ENCODE results near the gene UGT1A6.

The UGT1A6 gene

GRCh38 chr2:233819884-233820773 lies 127.4 kb downstream of the UGT1A6 start:
- Histone ChIP-seq H3K9me3 (ENCODE audit: insufficient read depth, low read depth, low read length) (no peaks in the 10 kb centered on the region), H3K36me3 (ENCODE audit: insufficient read depth, low read depth, low read length) (no peaks in the 10 kb centered on the region), H3K27me3 (ENCODE audit: insufficient read depth, low read length) (no peaks in the 10 kb centered on the region), H3K4me3 (ENCODE audit: low read length) (no peak overlapping the region), H3K4me1 (ENCODE audit: insufficient read depth, low read length) (no peaks in the 10 kb centered on the region), H3K27ac (ENCODE audit: low read length) (no peak overlapping the region), H3K9ac (ENCODE audit: low read depth, low read length) (no peak overlapping the region)

GRCh38 chr2:233820774-233821105 lies 128.1 kb downstream of the UGT1A6 start:
- no peaks in the 10 kb centered on the region for H3K9me3 ChIP-seq (ENCODE audit: insufficient read depth, low read depth, low read length)
- H3K9ac ChIP-seq (ENCODE audit: low read depth, low read length): no peak overlapping the region
- no peaks in the 10 kb centered on the region for H3K27me3 ChIP-seq (ENCODE audit: insufficient read depth, low read length)
- no peak overlapping the region for H3K27ac ChIP-seq (ENCODE audit: low read length)
- H3K4me1 ChIP-seq (ENCODE audit: insufficient read depth, low read length): no peaks in the 10 kb centered on the region
- H3K4me3 ChIP-seq (ENCODE audit: low read length): no peak overlapping the region
- no peaks in the 10 kb centered on the region for H3K36me3 ChIP-seq (ENCODE audit: insufficient read depth, low read depth, low read length)

- Histone ChIP-seq H3K4me1 (ENCODE audit: insufficient read depth, low read length) (no peaks in the 10 kb centered on the region), H3K27me3 (ENCODE audit: insufficient read depth, low read length) (no peaks in the 10 kb centered on the region), H3K27ac (ENCODE audit: low read length) (no peak overlapping the region), H3K9ac (ENCODE audit: low read depth, low read length) (no peak overlapping the region), H3K4me3 (ENCODE audit: low read length) (no peak overlapping the region), H3K36me3 (ENCODE audit: insufficient read depth, low read depth, low read length) (no peaks in the 10 kb centered on the region), H3K9me3 (ENCODE audit: insufficient read depth, low read depth, low read length) (no peaks in the 10 kb centered on the region)
Observed at GRCh38 chr2:233821196-233821595, 128.5 kb downstream of the UGT1A6 start.

GRCh38 chr2:233821709-233822100 lies 129.0 kb downstream of the UGT1A6 start:
- H3K4me3 ChIP-seq (ENCODE audit: low read length): no peak overlapping the region
- no peaks in the 10 kb centered on the region for H3K36me3 ChIP-seq (ENCODE audit: insufficient read depth, low read depth, low read length)
- no peaks in the 10 kb centered on the region for H3K4me1 ChIP-seq (ENCODE audit: insufficient read depth, low read length)
- no peak overlapping the region for H3K27ac ChIP-seq (ENCODE audit: low read length)
- H3K9me3 ChIP-seq (ENCODE audit: insufficient read depth, low read depth, low read length): no peaks in the 10 kb centered on the region
- H3K9ac ChIP-seq (ENCODE audit: low read depth, low read length): no peak overlapping the region
- H3K27me3 ChIP-seq (ENCODE audit: insufficient read depth, low read length): no peaks in the 10 kb centered on the region

- Histone ChIP-seq H3K4me3 (ENCODE audit: low read length) (no peak overlapping the region), H3K27ac (ENCODE audit: low read length) (no peak overlapping the region), H3K36me3 (ENCODE audit: insufficient read depth, low read depth, low read length) (no peaks in the 10 kb centered on the region), H3K9ac (ENCODE audit: low read depth, low read length) (no peak overlapping the region), H3K9me3 (ENCODE audit: insufficient read depth, low read depth, low read length) (no peaks in the 10 kb centered on the region), H3K4me1 (ENCODE audit: insufficient read depth, low read length) (no peaks in the 10 kb centered on the region), H3K27me3 (ENCODE audit: insufficient read depth, low read length) (no peaks in the 10 kb centered on the region)
Observed at GRCh38 chr2:233822101-233822771, 129.5 kb downstream of the UGT1A6 start.
